ENCODE measurements around the gene FHL3.

DNA sequence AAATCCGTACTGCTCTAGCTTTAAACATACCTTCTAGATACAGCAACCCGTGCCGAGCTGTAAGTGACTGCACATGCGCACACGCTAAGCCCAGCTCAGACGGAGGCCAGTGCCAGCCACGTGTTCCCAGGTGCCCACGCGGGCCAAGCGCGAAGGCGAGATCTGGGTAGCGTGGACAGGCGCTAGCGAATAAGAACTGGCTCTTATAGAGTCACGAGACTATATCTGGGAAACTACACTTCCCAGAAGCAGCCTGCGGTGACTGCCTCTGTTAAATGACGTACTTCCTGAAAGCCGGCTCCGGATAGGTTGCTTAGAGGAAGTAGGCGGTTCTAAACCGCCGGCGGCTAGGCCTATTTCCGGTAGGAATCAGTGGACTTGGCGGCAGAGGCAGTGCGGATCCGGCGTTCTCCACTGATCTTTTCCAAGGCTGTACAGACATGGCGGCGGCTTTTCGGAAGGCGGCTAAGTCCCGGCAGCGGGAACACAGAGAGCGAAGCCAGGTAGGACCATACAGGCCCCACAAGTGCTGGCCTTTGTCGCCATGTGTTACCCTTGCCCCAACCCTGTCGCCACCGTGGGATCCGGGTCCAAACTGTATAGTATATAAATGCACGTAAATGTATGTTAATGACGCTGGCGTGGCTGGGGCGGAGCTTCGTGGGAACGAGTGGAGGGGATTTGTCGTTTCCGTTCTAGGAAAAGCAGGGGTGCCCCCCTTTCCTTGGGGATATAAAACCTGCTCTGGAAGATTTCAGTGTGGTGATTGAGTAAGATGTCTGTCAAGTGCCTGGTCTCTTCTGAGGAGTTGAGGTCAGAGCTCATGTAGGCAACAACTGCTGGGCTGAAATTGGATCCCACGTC lies 7.3 kb upstream of the FHL3 start, which contains the start of gene UTP11:
- peak; percentile 65 to 81 (median 80) for TF ChIP-seq POLR2AphosphoS5 (IDR thresholded peaks at IDR 0.05)
- TF ChIP-seq, protein P1, sequence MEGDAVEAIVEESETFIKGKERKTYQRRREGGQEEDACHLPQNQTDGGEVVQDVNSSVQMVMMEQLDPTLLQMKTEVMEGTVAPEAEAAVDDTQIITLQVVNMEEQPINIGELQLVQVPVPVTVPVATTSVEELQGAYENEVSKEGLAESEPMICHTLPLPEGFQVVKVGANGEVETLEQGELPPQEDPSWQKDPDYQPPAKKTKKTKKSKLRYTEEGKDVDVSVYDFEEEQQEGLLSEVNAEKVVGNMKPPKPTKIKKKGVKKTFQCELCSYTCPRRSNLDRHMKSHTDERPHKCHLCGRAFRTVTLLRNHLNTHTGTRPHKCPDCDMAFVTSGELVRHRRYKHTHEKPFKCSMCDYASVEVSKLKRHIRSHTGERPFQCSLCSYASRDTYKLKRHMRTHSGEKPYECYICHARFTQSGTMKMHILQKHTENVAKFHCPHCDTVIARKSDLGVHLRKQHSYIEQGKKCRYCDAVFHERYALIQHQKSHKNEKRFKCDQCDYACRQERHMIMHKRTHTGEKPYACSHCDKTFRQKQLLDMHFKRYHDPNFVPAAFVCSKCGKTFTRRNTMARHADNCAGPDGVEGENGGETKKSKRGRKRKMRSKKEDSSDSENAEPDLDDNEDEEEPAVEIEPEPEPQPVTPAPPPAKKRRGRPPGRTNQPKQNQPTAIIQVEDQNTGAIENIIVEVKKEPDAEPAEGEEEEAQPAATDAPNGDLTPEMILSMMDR (IDR thresholded peaks at IDR 0.05), result no peak
